ENCODE data around the gene GHR. TPM values are rescaled to one million over a fixed set of nuclear protein-coding genes. Genes with fewer than 3 reads are reported as not detected.

GHR gene
- total and polyA plus RNA-seq, 8 donors = 0.73 to 3.9 (median 1.3) TPM

DNA sequence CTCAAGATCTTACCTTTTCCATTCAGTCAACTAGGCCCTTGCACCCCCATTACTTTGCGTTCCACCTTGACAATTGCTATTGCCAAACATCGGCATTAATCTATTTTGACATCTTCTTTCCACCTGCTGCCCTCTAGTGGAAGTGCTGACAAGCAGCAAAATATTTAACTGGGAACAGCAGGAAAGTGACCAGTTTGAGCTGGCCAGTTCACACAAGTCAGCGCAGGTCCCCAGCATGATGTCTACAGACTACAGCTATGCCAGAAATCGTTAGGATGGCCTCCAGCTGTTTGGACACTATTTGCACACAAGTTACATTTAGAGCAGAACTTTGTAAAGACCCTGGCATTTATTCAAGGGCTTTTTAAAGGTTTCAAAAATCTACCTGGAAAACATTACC lies 160.1 kb downstream of the GHR start:
- DNase-seq = peak in 4 of 6 donors; percentile 15 to 61 (median 36)
- 9% methylated on average over 4 of the region's 4 CpGs for WGBS, 2 donors
- Histone ChIP-seq H3K9me3 (no peaks in the 10 kb centered on the region), H3K4me1 (no peaks in the 10 kb centered on the region), H3K36me3 (no peaks in the 10 kb centered on the region), H3K4me3 (no peak overlapping the region), H3K27me3 (no peaks in the 10 kb centered on the region), H3K27ac (no peak overlapping the region)
- ATAC-seq = peak; percentile 71 to 93 (median 88)
- intact Hi-C loops (cut with DNase I) = loop anchor here in 1 of 3 donors (10.0 kb wide), 1 partner anchor 159 kb away; the partner anchor contains the start of gene GHR
- FAIRE-seq = no peak
- TF ChIP-seq, protein P1, sequence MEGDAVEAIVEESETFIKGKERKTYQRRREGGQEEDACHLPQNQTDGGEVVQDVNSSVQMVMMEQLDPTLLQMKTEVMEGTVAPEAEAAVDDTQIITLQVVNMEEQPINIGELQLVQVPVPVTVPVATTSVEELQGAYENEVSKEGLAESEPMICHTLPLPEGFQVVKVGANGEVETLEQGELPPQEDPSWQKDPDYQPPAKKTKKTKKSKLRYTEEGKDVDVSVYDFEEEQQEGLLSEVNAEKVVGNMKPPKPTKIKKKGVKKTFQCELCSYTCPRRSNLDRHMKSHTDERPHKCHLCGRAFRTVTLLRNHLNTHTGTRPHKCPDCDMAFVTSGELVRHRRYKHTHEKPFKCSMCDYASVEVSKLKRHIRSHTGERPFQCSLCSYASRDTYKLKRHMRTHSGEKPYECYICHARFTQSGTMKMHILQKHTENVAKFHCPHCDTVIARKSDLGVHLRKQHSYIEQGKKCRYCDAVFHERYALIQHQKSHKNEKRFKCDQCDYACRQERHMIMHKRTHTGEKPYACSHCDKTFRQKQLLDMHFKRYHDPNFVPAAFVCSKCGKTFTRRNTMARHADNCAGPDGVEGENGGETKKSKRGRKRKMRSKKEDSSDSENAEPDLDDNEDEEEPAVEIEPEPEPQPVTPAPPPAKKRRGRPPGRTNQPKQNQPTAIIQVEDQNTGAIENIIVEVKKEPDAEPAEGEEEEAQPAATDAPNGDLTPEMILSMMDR (IDR thresholded peaks at IDR 0.05) = peak; percentile 47 to 65 (median 56)

DNA sequence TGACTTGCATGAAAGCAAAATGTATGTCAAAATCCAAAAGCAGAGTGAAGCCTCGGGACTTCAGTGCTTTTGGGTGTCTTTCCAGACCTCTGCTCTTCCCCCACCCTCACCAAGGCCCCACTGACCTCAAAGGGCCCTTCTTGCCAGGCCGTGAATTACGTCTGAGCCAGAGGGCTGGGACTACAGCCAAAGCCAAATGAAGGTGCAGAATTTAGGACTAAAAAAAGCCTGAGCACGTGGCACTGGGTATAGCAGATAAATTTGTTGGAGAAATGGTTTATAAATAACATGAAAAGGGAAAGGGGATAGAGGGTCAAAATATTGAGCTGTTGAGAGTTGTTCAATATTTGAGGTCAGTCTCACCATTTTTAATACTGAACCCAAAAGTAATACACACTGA lies 163.4 kb downstream of the GHR start:
- H3K4me3 ChIP-seq = no peak overlapping the region
- no peaks in the 10 kb centered on the region for H3K27me3 ChIP-seq
- DNase-seq (peak in 1 of 6 donors; percentile 17), ATAC-seq (peak in 1 of 4 donors; percentile 36), FAIRE-seq (no peak)
- 12 to 16% methylated on average over 4 of the region's 4 CpGs for WGBS, 2 donors
- no peak overlapping the region for H3K27ac ChIP-seq
- H3K4me1 ChIP-seq = no peaks in the 10 kb centered on the region
- no peaks in the 10 kb centered on the region for H3K36me3 ChIP-seq
- intact Hi-C loops (cut with DNase I) = loop anchor here in 1 of 3 donors (10.0 kb wide), 1 partner anchor 162 kb away; the partner anchor contains the start of gene GHR
- TF ChIP-seq, protein P1 (IDR thresholded peaks at IDR 0.05) = no peak
- no peaks in the 10 kb centered on the region for H3K9me3 ChIP-seq

DNA sequence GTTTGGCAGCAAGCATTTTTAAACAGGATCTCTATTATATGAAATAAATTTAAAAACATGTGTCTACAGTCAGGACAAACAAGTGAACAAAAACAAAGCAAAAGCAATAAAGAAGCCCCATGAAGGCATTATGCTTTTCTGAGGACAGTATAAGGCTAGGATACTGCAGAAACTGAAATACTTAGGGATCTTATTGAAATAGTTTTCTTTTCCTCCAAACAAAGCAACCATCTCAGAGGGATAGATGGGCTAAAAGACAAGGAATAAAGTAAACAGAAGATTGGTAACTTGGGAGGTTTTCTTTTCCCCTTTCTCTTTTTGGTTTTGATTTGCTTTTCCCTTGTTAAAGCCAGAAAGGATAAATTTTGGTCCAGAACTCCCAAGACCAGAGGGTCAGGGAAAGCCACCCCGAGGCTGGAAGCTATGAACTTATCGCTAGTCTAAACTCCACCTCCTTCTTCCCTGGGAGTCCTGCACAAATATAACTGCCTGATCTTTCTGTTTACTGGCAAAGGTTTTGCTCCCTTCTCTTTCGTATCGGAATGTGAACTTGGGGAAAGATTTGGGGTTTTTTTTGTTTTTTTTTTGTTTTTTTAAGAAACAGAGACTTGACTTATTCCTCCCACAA lies 164.0 kb downstream of the GHR start:
- Histone ChIP-seq H3K27ac (no peak overlapping the region), H3K27me3 (no peaks in the 10 kb centered on the region), H3K9me3 (no peaks in the 10 kb centered on the region), H3K4me3 (no peak overlapping the region), H3K36me3 (no peaks in the 10 kb centered on the region), H3K4me1 (no peaks in the 10 kb centered on the region)
- ATAC-seq (no peak), FAIRE-seq (no peak), DNase-seq (no peak)
- WGBS, 2 donors = 37 to 49% methylated on average over 4 of the region's 4 CpGs
- TF ChIP-seq, protein P1 (IDR thresholded peaks at IDR 0.05) = no peak
- intact Hi-C loops (cut with DNase I) = loop anchor here in 1 of 3 donors (10.0 kb wide), 1 partner anchor 162 kb away; the partner anchor contains the start of gene GHR

DNA sequence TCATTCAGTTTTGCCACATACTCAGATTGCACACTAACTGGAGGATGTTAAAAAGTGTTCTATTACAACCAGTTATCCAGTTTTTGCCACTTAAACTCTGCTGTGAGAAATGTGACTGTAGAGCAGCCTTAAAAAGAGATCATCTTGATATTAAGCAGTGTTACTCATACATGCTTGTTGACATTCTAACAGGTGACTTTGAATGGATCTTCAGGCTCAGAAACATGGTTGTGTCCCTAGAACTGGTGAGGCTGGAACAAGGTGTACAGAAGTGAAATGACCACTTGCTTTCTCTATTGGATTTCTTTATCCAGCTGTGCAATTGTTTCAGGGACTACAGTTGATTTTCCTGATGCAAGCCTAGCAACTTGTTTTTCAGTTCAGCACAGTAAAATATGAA lies 167.3 kb downstream of the GHR start:
- DNase-seq (no peak), ATAC-seq (peak in 1 of 4 donors; percentile 43), FAIRE-seq (no peak)
- Histone ChIP-seq H3K27ac (no peak overlapping the region), H3K9me3 (no peaks in the 10 kb centered on the region), H3K36me3 (no peaks in the 10 kb centered on the region), H3K4me3 (no peak overlapping the region), H3K4me1 (no peaks in the 10 kb centered on the region), H3K27me3 (no peaks in the 10 kb centered on the region)
- TF ChIP-seq, protein P1 (IDR thresholded peaks at IDR 0.05) = no peak
- intact Hi-C loops (cut with DNase I) = no loop called here

DNA sequence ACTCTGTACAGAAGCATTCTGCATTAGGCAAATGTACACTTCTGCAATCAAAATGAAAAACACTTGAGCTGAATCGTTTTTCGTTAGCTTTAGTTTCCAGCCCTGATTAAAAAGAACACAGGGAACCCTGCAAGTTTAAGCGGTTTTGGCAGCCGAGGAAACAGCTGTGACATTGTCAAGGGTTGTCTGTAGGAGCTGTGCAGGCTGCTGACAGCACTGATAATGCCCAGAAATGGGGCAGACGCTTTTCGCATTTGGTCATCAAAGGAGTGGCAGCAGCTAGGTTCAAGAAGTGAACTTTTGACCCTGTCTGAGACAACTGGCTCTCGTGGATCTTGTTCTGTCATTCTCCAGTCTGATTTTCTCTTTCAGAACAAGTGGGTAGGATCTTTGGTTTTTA lies 167.8 kb downstream of the GHR start:
- ATAC-seq = peak in 1 of 4 donors; percentile 38
- Histone ChIP-seq H3K27me3 (no peaks in the 10 kb centered on the region), H3K4me1 (no peaks in the 10 kb centered on the region), H3K36me3 (no peaks in the 10 kb centered on the region), H3K9me3 (no peaks in the 10 kb centered on the region), H3K27ac (no peak overlapping the region), H3K4me3 (no peak overlapping the region)
- TF ChIP-seq, protein P1 (IDR thresholded peaks at IDR 0.05) = no peak
- DNase-seq = no peak
- WGBS, 2 donors = 16 to 28% methylated on average over 7 of the region's 7 CpGs
- intact Hi-C loops (cut with DNase I) = no loop called here
- FAIRE-seq = no peak

Measured in pancreas (tissue), 10 donors.